BE2C (cell line): ENCODE measurements around the gene KAT2B.

Experiments
- DNase-seq: peaks from one replicate; pipeline ENCODE4 v3.0.0-alpha.2; 2020
- H3K27me3 ChIP-seq: fragments of 250-450 bp; sonication (Bioruptor Pico); 2 replicates; pipeline ENCODE4 v1.5.1; 2020; ENCODE audit warnings: mild to moderate bottlenecking
- H3K36me3 ChIP-seq: fragments of 250-450 bp; sonication (Bioruptor Pico); 2 replicates; pipeline ENCODE4 v1.5.1; 2020; ENCODE audit warnings: mild to moderate bottlenecking
- H3K4me1 ChIP-seq: fragments of 250-450 bp; sonication (Bioruptor Pico); 2 replicates; pipeline ENCODE4 v1.5.1; 2020
- H3K4me3 ChIP-seq: 2 replicates; pipeline ENCODE4 v1.5.1; 2011; ENCODE audit warnings: low read depth, low read length
- H3K9me3 ChIP-seq: fragments of 250-450 bp; sonication (Bioruptor Pico); 2 replicates; pipeline ENCODE4 v1.5.1; 2020
- TF ChIP-seq, protein P1 (sequence below): IDR thresholded peaks from 2 replicates; pipeline ENCODE4 v1.5.1; 2012; ENCODE audit warnings: mild to moderate bottlenecking, low read depth, low read length

KAT2B gene

GRCh38 chr3:20066850-20067617 is 26.8 kb downstream of the KAT2B start:
- no peaks in the 10 kb centered on the region for H3K27me3 ChIP-seq

GRCh38 chr3:20068512-20069177 is 28.4 kb downstream of the KAT2B start:
- no peaks in the 10 kb centered on the region for H3K27me3 ChIP-seq
- H3K9me3 ChIP-seq: no peaks in the 10 kb centered on the region
- no peak overlapping the region for H3K4me3 ChIP-seq
- no peaks in the 10 kb centered on the region for H3K36me3 ChIP-seq
- DNase-seq: no peak
- TF ChIP-seq, protein P1, sequence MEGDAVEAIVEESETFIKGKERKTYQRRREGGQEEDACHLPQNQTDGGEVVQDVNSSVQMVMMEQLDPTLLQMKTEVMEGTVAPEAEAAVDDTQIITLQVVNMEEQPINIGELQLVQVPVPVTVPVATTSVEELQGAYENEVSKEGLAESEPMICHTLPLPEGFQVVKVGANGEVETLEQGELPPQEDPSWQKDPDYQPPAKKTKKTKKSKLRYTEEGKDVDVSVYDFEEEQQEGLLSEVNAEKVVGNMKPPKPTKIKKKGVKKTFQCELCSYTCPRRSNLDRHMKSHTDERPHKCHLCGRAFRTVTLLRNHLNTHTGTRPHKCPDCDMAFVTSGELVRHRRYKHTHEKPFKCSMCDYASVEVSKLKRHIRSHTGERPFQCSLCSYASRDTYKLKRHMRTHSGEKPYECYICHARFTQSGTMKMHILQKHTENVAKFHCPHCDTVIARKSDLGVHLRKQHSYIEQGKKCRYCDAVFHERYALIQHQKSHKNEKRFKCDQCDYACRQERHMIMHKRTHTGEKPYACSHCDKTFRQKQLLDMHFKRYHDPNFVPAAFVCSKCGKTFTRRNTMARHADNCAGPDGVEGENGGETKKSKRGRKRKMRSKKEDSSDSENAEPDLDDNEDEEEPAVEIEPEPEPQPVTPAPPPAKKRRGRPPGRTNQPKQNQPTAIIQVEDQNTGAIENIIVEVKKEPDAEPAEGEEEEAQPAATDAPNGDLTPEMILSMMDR: no peak
- no peaks in the 10 kb centered on the region; the same call in 1 of the 2 replicates for H3K4me1 ChIP-seq

More at GRCh38 chr3:20066850-20067617, 26.8 kb downstream of the KAT2B start:
- Histone ChIP-seq H3K4me3 (no peak overlapping the region), H3K36me3 (no peaks in the 10 kb centered on the region), H3K9me3 (no peaks in the 10 kb centered on the region), H3K4me1 (no peaks in the 10 kb centered on the region; the same call in 1 of the 2 replicates)
- TF ChIP-seq, protein P1: no peak
- DNase-seq: no peak

- Histone ChIP-seq H3K27me3 (no peaks in the 10 kb centered on the region), H3K9me3 (no peaks in the 10 kb centered on the region), H3K4me3 (no peak overlapping the region), H3K36me3 (no peaks in the 10 kb centered on the region), H3K4me1 (no peaks in the 10 kb centered on the region; the same call in 1 of the 2 replicates)
- TF ChIP-seq, protein P1: no peak
- DNase-seq: no peak
Observed at GRCh38 chr3:20069178-20069532, 28.9 kb downstream of the KAT2B start.

- Histone ChIP-seq H3K27me3 (no peaks in the 10 kb centered on the region), H3K9me3 (no peaks in the 10 kb centered on the region), H3K4me1 (no peaks in the 10 kb centered on the region), H3K4me3 (no peak overlapping the region), H3K36me3 (no peaks in the 10 kb centered on the region)
- no peak for DNase-seq
- TF ChIP-seq, protein P1: no peak
Observed at GRCh38 chr3:20071175-20071574, 30.9 kb downstream of the KAT2B start.

- Histone ChIP-seq H3K4me1 (no peaks in the 10 kb centered on the region), H3K36me3 (no peaks in the 10 kb centered on the region), H3K4me3 (no peak overlapping the region), H3K9me3 (no peaks in the 10 kb centered on the region), H3K27me3 (no peaks in the 10 kb centered on the region)
- TF ChIP-seq, protein P1: no peak
- no peak for DNase-seq
Observed at GRCh38 chr3:20072422-20072821, 32.2 kb downstream of the KAT2B start.

- H3K4me3 ChIP-seq: no peak overlapping the region
- no peaks in the 10 kb centered on the region for H3K9me3 ChIP-seq
- TF ChIP-seq, protein P1: no peak
- DNase-seq: no peak
- H3K36me3 ChIP-seq: no peaks in the 10 kb centered on the region
- no peaks in the 10 kb centered on the region for H3K27me3 ChIP-seq
- H3K4me1 ChIP-seq: no peaks in the 10 kb centered on the region
Observed at GRCh38 chr3:20073068-20073467, 32.8 kb downstream of the KAT2B start.
